MM.1S (cell line): ENCODE measurements around the gene CMTM2.

Experiments used
- DNase-seq: peaks from one replicate; pipeline ENCODE4 v3.0.0-alpha.2; 2015
- H2AFZ ChIP-seq: fragments of 300-600 bp; sonication (generic); 2 replicates; pipeline ENCODE4 v1.6.0; 2016; ENCODE audit warnings: antibody characterized with exemption, low read length
- H3F3A ChIP-seq: fragments of 300-600 bp; sonication (generic); 2 replicates; pipeline ENCODE4 v1.6.1; 2016; ENCODE audit warnings: mild to moderate bottlenecking, antibody characterized with exemption, low read length, moderate library complexity, mixed read lengths; ENCODE audit not compliant: insufficient read depth
- H3K27ac ChIP-seq: fragments of 300-600 bp; sonication (generic); 2 replicates; pipeline ENCODE4 v1.5.1; 2016; ENCODE audit warnings: mild to moderate bottlenecking, low read length
- H3K27me3 ChIP-seq: fragments of 300-600 bp; sonication (generic); replicated peaks from 2 replicates; pipeline ENCODE4 v1.6.0; 2016; ENCODE audit warnings: low read length; ENCODE audit not compliant: insufficient read depth
- H3K36me3 ChIP-seq: fragments of 300-600 bp; sonication (generic); replicated peaks from 2 replicates; pipeline ENCODE4 v1.6.1; 2016; ENCODE audit warnings: mild to moderate bottlenecking, low read length, mixed read lengths; ENCODE audit not compliant: insufficient read depth
- H3K4me1 ChIP-seq: fragments of 300-600 bp; sonication (generic); 2 replicates; pipeline ENCODE4 v1.6.1; 2016; ENCODE audit warnings: low read length, mixed read lengths
- H3K4me2 ChIP-seq: fragments of 300-600 bp; sonication (generic); 2 replicates; pipeline ENCODE4 v1.6.0; 2016; ENCODE audit warnings: low read depth, low read length
- H3K4me3 ChIP-seq: fragments of 300-600 bp; sonication (generic); 2 replicates; pipeline ENCODE4 v1.5.1; 2016; ENCODE audit warnings: low read length, mixed read lengths
- H3K79me2 ChIP-seq: fragments of 300-600 bp; sonication (generic); 2 replicates; pipeline ENCODE4 v1.6.1; 2016; ENCODE audit warnings: mixed run types, low read length, mixed read lengths
- H3K9ac ChIP-seq: fragments of 300-600 bp; sonication (generic); 2 replicates; pipeline ENCODE4 v1.6.1; 2016; ENCODE audit warnings: low read length, mixed read lengths
- H3K9me2 ChIP-seq: fragments of 300-600 bp; sonication (generic); replicated peaks from 2 replicates; pipeline ENCODE4 v1.6.1; 2016; ENCODE audit warnings: mild to moderate bottlenecking, low read length, mixed read lengths; ENCODE audit not compliant: insufficient read depth
- H3K9me3 ChIP-seq: fragments of 300-600 bp; sonication (generic); replicated peaks from 2 replicates; pipeline ENCODE4 v1.6.1; 2016; ENCODE audit warnings: mild to moderate bottlenecking, low read length, mixed read lengths; ENCODE audit not compliant: insufficient read depth
- H4K20me1 ChIP-seq: fragments of 300-600 bp; sonication (generic); 2 replicates; pipeline ENCODE4 v1.6.1; 2016; ENCODE audit warnings: mild to moderate bottlenecking, low read length, moderate library complexity, mixed read lengths; ENCODE audit not compliant: insufficient read depth
- CTCF ChIP-seq: fragments of 300-600 bp; sonication (generic); IDR thresholded peaks from 2 replicates; pipeline ENCODE4 v1.5.1; 2016; ENCODE audit warnings: antibody characterized with exemption, low read length, mixed read lengths
- EZH2 ChIP-seq: fragments of 300-600 bp; sonication (generic); optimal IDR thresholded peaks from 2 replicates; pipeline ENCODE3; 2017; ENCODE audit warnings: low read depth, mild to moderate bottlenecking, antibody characterized with exemption, low read length, mixed read lengths
- EZH2phosphoT487 ChIP-seq: fragments of 300-600 bp; sonication (generic); IDR thresholded peaks from 2 replicates; pipeline ENCODE4 v1.6.1; 2018; ENCODE audit warnings: antibody characterized with exemption, low read length

Gene CMTM2

GRCh38 chr16:66548068-66548467 is 31.2 kb upstream of the CMTM2 start:
- Histone ChIP-seq H3K27ac (no peak overlapping the region), H3K9ac (no peak overlapping the region), H3F3A (peaks cover 36% of the 10 kb centered on the region), H3K36me3 (no peaks in the 10 kb centered on the region), H2AFZ (no peak overlapping the region), H3K27me3 (no peaks in the 10 kb centered on the region), H4K20me1 (no peaks in the 10 kb centered on the region), H3K4me3 (no peak overlapping the region), H3K4me2 (no peak overlapping the region), H3K9me2 (no peaks in the 10 kb centered on the region), H3K79me2 (peaks cover 10% of the 10 kb centered on the region), H3K9me3 (no peaks in the 10 kb centered on the region), H3K4me1 (peaks cover 26% of the 10 kb centered on the region)
- no peak for TF ChIP-seq CTCF
- TF ChIP-seq EZH2phosphoT487 = no peak
- TF ChIP-seq EZH2 = no peak
- DNase-seq = no peak

DNA sequence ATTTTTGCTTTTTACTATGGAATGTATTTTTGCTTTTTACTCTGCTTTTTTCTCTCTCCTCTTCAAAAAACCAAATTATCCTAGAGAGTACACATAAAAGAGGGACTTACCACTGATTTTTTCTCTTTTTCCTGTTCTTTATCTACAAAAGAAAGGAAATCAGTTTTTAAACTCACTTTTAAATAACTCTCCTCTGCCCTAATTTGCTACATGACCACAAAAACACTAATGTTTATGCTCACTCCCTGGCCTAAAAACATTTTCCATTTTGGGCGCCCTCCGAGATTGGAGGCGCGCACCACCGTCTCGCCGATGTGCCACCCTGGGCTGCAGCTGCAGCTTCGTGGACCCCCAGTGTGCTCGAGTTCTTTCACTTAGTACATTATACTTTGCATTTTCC is 30.4 kb upstream of the CMTM2 start:
- Histone ChIP-seq H3K36me3 (no peaks in the 10 kb centered on the region), H3K9ac (peak overlapping the region; percentile 88; the same call in 1 of the 2 replicates), H4K20me1 (no peaks in the 10 kb centered on the region), H3K4me3 (peak overlapping the region; percentile 69), H3F3A (peaks cover 36% of the 10 kb centered on the region), H3K9me2 (no peaks in the 10 kb centered on the region), H2AFZ (no peak overlapping the region), H3K9me3 (no peaks in the 10 kb centered on the region), H3K27ac (peak overlapping the region; percentile 57; the same call in 1 of the 2 replicates), H3K79me2 (peaks cover 15% of the 10 kb centered on the region), H3K4me2 (peak overlapping the region; percentile 86), H3K27me3 (no peaks in the 10 kb centered on the region), H3K4me1 (peaks cover 33% of the 10 kb centered on the region)
- no peak for DNase-seq
- TF ChIP-seq EZH2phosphoT487 (no peak), CTCF (no peak), EZH2 (no peak)

DNA sequence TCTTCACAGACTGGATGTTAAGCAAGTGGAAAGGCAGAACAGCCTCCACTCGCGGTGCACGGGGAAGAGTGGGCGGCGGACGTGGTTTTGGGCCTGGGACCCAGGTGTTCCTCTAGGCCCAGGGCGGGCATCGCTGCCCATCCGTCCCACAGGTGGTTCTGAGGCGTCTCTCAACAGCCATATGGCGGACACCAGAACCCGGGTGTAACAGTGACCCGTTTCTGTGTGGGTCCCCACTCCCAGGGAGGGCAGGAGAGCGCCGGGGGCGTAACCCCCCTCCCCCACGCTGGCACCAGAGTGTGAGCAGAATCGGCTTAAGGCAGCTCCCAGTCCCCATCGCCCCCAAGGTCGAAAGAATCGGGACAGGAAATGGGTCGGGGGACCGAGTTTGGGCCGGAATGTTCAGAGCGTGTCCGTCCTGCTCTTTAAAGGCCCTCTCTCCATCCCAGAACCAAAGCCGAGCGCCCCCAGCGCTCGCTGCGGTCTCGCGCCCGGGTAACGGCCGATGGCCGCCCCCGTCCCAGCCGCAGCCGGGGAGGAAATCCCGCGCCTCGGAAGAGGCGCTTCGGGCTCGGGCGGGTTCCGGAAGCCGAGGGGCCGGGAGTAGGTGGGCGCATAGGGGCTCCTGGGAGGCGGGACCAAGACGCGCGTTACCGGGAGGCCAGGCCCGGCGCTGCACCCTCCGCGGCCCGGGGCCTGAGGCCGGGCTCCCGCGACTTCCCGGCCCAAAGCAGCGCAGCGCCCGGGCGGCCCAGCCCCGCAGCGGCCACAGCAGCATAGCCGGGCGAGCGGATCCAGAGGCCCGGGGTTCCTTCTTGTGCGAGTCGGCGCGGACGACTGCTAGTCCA is 29.8 kb upstream of the CMTM2 start, which contains the start of gene TK2:
Gene TK2, minus strand, starts transcription at position 839 of the 848 bp plus-strand sequence. Its CDS starts 61 bp downstream, at position 778.
- peak; percentile 65 for DNase-seq
- peak within 1 kb of the TSS; percentile 69 for H3K4me3 ChIP-seq

More for the DNA sequence above, 29.8 kb upstream of the CMTM2 start, which contains the start of gene TK2:
- Histone ChIP-seq H4K20me1 (no peaks in the 10 kb centered on the region), H3K9me3 (no peaks in the 10 kb centered on the region), H3K36me3 (no peaks in the 10 kb centered on the region), H3K4me1 (peaks cover 39% of the 10 kb centered on the region), H3F3A (peaks cover 36% of the 10 kb centered on the region), H2AFZ (peak within 1 kb of the TSS; percentile 65), H3K9ac (peak within 1 kb of the TSS; percentile 88), H3K27me3 (no peaks in the 10 kb centered on the region), H3K4me2 (peak within 1 kb of the TSS; percentile 86), H3K27ac (peak within 1 kb of the TSS; percentile 81; the same call in 1 of the 2 replicates), H3K9me2 (no peaks in the 10 kb centered on the region), H3K79me2 (peaks cover 21% of the 10 kb centered on the region)
- no peak for TF ChIP-seq EZH2
- peak; percentile 0; the same call in 1 of the 2 replicates for TF ChIP-seq CTCF
